Suprapubic skin (tissue), 3 donors: ENCODE results near the gene C3orf22.

Experiments
- CTCF ChIP-seq, 2 donors: fragments of 200-600 bp in 1 of 2; fragments of 450-650 bp in 1 of 2; sonication (generic) in 1 of 2; IDR thresholded peaks; one replicate each; pipeline ENCODE4 v1.5.1; 2016 to 2019; ENCODE audit warnings: antibody characterized with exemption in 2 of 2, mild to moderate bottlenecking in 1 of 2, moderate library complexity in 1 of 2
- EP300 ChIP-seq: sonication (generic); formaldehyde crosslinking; IDR thresholded peaks from one replicate; pipeline ENCODE4 v1.6.1; 2017; ENCODE audit warnings: antibody characterized with exemption
- POLR2A ChIP-seq, 2 donors: fragments of 450-650 bp; IDR thresholded peaks; one replicate each; pipeline ENCODE4 v1.6.1; 2017; ENCODE audit warnings: antibody characterized with exemption in 2 of 2, mild to moderate bottlenecking in 2 of 2, moderate library complexity in 2 of 2

- no peak for TF ChIP-seq POLR2A (IDR thresholded peaks at IDR 0.05)
- TF ChIP-seq CTCF (IDR thresholded peaks at IDR 0.05): no peak
- TF ChIP-seq EP300: no peak
These were observed 32.1 kb downstream of the C3orf22 start for GRCh38 chr3:126526668-126527005.
